SHP77 (cell line): ENCODE results near the gene HIVEP2.
A peak's percentile ranks its signal among the peaks of the same experiment; 100 is the strongest.

Experiments used
- DNase-seq, 2 experiments: peaks; one replicate each; lab custom pipeline; 2025; lab: John Stamatoyannopoulos, UW

The HIVEP2 gene

GRCh38 chr6:142786476-142786875 lies 158.5 kb downstream of the HIVEP2 start:
- no peak for DNase-seq

- DNase-seq: no peak
These were observed 160.6 kb downstream of the HIVEP2 start for GRCh38 chr6:142784344-142784743.

- no peak for DNase-seq
These were observed 161.5 kb downstream of the HIVEP2 start for GRCh38 chr6:142783499-142783898.

- no peak for DNase-seq
These were observed 163.8 kb downstream of the HIVEP2 start for GRCh38 chr6:142781129-142781528.

- no peak for DNase-seq
These were observed 170.9 kb downstream of the HIVEP2 start for GRCh38 chr6:142773859-142774648.

GRCh38 chr6:142773324-142773723 lies 171.7 kb downstream of the HIVEP2 start:
- DNase-seq: no peak

- DNase-seq: no peak
These were observed 173.8 kb downstream of the HIVEP2 start for GRCh38 chr6:142771162-142771561.

GRCh38 chr6:142765306-142765705 lies 179.7 kb downstream of the HIVEP2 start:
- no peak for DNase-seq

- DNase-seq: no peak
These were observed 180.7 kb downstream of the HIVEP2 start for GRCh38 chr6:142764311-142764710.

GRCh38 chr6:142763205-142763604 lies 181.8 kb downstream of the HIVEP2 start:
- no peak for DNase-seq

- DNase-seq: no peak
These were observed 183.2 kb downstream of the HIVEP2 start for GRCh38 chr6:142761756-142762155.

- no peak for DNase-seq
These were observed 184.8 kb downstream of the HIVEP2 start for GRCh38 chr6:142760152-142760551.

- no peak for DNase-seq
These were observed 186.3 kb downstream of the HIVEP2 start for GRCh38 chr6:142758629-142759025.

GRCh38 chr6:142757852-142758628 lies 186.9 kb downstream of the HIVEP2 start:
- no peak for DNase-seq

- DNase-seq: no peak
These were observed 188.8 kb downstream of the HIVEP2 start for GRCh38 chr6:142756215-142756630.

GRCh38 chr6:142753196-142753595 lies 191.8 kb downstream of the HIVEP2 start:
- DNase-seq: no peak

- DNase-seq: no peak
These were observed 192.6 kb downstream of the HIVEP2 start for GRCh38 chr6:142752348-142752747.

GRCh38 chr6:142751452-142751851 lies 193.5 kb downstream of the HIVEP2 start:
- DNase-seq: no peak

- no peak for DNase-seq
These were observed 194.0 kb downstream of the HIVEP2 start for GRCh38 chr6:142750998-142751397.

- no peak for DNase-seq
These were observed 195.4 kb downstream of the HIVEP2 start for GRCh38 chr6:142749556-142749955.

- DNase-seq: peak; percentile 15 to 17
These were observed 198.5 kb downstream of the HIVEP2 start for GRCh38 chr6:142746524-142746923.

- DNase-seq: no peak
These were observed 200.1 kb downstream of the HIVEP2 start for GRCh38 chr6:142744836-142745235.

- no peak for DNase-seq
These were observed 204.5 kb downstream of the HIVEP2 start for GRCh38 chr6:142740449-142740848.
